Upper lobe of left lung (tissue), 4 donors: ENCODE measurements around the gene CLK3.

Source experiments
- CTCF ChIP-seq, 6 experiments: fragments of 450-650 bp in 4 of 6; fragments of 200-600 bp in 2 of 6; sonication (generic) in 2 of 6; IDR thresholded peaks; one replicate each; pipeline ENCODE4 v1.5.1; 2016 to 2019; ENCODE audit warnings: antibody characterized with exemption in 6 of 6
- EP300 ChIP-seq, 4 donors: sonication (generic); formaldehyde crosslinking; IDR thresholded peaks; one replicate each; pipeline ENCODE4 v1.5.1; 2017; ENCODE audit warnings: antibody characterized with exemption in 4 of 4, control low read depth in 2 of 4
- POLR2A ChIP-seq, 4 donors: fragments of 450-650 bp; IDR thresholded peaks; one replicate each; pipeline ENCODE4 v1.5.1; 2016 to 2017; ENCODE audit warnings: antibody characterized with exemption in 4 of 4, mild to moderate bottlenecking in 2 of 4
- POLR2AphosphoS5 ChIP-seq, 2 donors: sonication (generic); formaldehyde crosslinking; IDR thresholded peaks; one replicate each; pipeline ENCODE4 v1.5.1; 2017; ENCODE audit warnings: antibody characterized with exemption in 2 of 2

DNA sequence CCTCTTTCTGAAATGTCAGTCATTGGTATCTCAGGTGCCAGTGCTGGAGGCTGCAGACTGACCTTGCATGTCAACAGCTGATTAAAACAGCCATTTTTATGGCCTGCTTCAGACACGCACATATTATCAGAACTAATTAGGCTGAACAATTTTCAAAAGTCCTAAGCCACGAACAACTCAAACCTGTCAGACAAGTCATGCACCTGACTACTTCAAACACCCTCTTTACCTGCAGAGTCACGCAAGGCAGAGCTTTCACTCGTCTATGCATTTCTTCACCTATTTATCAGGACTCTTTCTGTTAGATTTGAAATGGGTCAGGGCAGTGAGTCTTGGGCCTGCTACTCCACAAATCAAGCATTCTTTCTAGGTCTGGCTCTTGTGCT is 26.7 kb downstream of the CLK3 start:
- no peak for TF ChIP-seq CTCF (IDR thresholded peaks at IDR 0.05)
- no peak for TF ChIP-seq POLR2A (IDR thresholded peaks at IDR 0.05)
- TF ChIP-seq POLR2AphosphoS5 (IDR thresholded peaks at IDR 0.05): no peak
- TF ChIP-seq EP300 (IDR thresholded peaks at IDR 0.05): peak in 2 of 4 donors; percentile 59 to 83
